Measurements from ENCODE around the gene PPHLN1. TPM values are rescaled to one million over a fixed set of nuclear protein-coding genes. Genes with fewer than 3 reads are reported as not detected.

PPHLN1 gene
- total RNA-seq, 1 donor from 2014 or later: 14.7 TPM

GRCh38 chr12:42432517-42433140 is 106.7 kb downstream of the PPHLN1 start:
- DNase-seq (ENCODE audit: low spot score) (no peak), ATAC-seq (no peak)

DNA sequence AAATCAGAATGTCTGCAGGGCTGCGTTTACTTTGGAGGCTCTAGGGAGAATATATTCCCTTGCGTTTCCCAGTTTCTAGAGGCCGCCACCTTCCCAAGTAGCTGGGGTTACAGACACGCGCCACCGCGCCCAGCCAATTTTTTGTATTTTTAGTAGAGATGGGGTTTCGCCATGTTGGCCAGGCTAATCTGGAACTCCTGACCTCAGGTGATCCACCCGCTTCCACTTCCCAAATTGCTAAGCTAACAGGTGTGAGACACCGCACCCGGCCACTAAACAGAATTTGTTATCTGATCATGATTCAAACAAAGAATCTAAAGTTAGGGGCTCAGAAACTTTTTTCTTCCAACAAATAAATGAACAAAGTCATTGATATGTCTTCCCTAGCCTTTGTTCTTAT is 114.6 kb downstream of the PPHLN1 start:
- DNase-seq (ENCODE audit: low spot score) (no peak), ATAC-seq (no peak)

GRCh38 chr12:42442311-42442759 is 116.4 kb downstream of the PPHLN1 start:
- no peak for DNase-seq (ENCODE audit: low spot score)
- no peak for ATAC-seq

DNA sequence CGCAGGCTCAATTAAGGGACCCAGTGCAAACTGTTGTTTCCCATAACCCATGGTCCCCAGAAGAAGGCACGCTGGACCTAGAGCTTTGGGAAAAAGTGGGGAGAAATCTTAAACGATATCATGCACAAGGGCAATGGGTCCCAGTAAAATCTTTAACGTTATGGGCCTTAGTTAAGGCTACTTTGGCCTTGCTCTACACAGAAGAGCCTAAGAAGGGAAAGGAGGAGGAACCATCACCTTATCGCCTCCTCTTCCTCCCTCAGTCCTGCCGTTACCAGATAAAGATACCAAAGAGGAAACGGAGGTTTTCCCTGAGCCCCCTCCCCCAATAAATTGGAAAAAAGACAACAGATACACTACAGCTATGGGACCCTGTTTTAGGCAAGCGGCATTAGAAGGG is 116.9 kb downstream of the PPHLN1 start:
- DNase-seq (ENCODE audit: low spot score) (no peak), ATAC-seq (no peak)

DNA sequence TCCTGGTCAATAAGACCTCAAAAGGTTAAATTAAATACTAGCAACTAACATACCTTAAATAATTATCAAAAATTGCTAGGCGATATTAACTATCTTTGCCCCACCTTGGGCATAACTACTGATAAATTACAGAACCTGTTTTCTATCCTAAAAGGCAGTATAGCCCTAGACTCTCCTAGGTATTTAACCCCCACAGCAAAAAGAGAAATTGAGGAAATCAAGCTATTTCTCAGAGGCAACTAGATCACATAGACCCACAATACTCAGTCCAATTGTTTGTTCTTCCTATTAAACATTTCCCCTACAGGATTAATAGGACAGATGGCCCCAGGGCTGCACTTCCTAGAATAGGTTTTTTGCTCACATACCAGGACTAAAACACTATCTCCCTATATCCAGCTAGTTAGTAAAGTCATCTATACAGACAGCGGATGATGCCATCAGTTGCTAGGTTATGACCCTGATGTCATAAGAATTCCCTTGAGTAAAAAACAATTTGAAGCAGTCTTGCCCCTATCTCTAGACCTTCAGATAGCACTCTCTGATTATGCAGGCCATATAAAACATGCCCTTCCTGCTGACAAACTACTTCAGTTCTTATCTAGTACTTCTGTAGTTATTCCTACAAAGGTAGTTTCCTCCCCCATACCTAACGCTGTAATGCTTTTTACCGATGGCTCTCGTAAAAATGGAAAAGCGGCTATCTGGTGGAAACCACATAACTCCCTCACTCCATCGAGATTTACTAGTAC is 118.4 kb downstream of the PPHLN1 start:
- ATAC-seq (no peak), DNase-seq (ENCODE audit: low spot score) (no peak)

- DNase-seq (ENCODE audit: low spot score) (no peak), ATAC-seq (no peak)
Measured at GRCh38 chr12:42445891-42446290, 119.9 kb downstream of the PPHLN1 start.

- no peak for ATAC-seq
- DNase-seq (ENCODE audit: low spot score): no peak
Measured at GRCh38 chr12:42446761-42447160, 120.8 kb downstream of the PPHLN1 start.

GRCh38 chr12:42447371-42447786 is 121.4 kb downstream of the PPHLN1 start:
- ATAC-seq (no peak), DNase-seq (ENCODE audit: low spot score) (no peak)

GRCh38 chr12:42448841-42449240 is 122.9 kb downstream of the PPHLN1 start:
- ATAC-seq (no peak), DNase-seq (ENCODE audit: low spot score) (no peak)

DNA sequence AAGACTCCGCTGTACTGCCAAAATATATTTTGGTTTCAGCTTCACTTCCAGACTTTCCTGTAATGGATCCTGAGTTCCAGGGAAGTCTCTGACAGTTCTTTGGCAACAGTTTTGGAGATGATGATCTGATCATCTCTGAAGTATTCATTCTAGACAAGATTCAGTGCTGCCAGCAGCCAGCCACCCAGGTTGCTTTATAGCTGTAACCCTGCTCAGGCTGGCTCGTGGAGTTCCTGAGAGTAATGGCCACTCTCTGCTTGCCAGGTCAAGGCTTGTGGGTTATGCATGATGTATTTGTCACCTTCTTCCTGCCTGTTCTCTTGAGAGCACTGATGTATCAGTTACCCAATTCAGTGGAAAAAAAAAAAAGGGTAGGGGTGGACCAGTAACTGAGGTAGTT is 124.3 kb downstream of the PPHLN1 start:
- ATAC-seq (no peak), DNase-seq (ENCODE audit: low spot score) (no peak)

DNA sequence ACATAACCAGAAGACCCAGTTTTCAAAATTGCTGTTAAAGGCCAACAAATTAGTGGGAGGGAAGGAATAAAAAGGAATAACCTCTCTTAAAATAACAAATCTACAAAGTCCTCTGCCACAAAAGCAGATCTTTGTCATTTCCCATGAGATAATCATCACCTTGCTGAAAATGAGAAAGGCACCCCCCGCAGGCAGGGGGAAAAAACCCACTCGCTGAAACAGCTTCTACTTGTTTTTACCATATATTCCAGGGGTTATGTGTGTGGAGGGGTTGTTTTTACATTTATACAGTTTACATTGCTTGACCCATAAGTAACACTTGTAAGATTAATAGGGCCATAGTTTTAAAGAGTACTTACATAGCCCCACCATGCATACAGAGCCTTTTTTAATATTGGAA is 132.6 kb downstream of the PPHLN1 start:
- DNase-seq (ENCODE audit: low spot score) (no peak), ATAC-seq (no peak)

DNA sequence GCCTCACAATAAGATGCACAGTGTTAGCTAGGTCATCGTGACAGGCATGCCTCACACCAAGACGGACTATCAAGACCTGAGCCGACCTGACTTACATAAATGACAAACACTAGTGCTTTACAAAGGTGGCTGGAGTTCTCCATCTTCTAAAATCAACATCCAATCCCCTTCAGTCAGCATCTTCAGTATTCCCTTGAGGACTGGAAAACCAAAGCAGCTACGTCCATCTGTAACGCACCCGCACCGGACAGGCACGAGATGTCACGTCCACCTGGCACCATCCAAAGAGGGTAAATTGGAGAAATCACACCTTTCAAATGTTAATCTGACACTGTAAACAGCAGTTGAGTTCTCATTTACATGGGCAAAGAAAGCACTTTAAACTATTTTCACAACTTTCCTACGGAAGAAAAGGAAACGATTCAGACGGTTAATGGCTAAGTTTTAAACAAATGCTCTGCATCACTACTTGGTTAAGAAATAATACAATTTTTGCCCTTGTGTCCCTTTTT is 133.4 kb downstream of the PPHLN1 start:
- DNase-seq (ENCODE audit: low spot score) (no peak), ATAC-seq (no peak)

DNA sequence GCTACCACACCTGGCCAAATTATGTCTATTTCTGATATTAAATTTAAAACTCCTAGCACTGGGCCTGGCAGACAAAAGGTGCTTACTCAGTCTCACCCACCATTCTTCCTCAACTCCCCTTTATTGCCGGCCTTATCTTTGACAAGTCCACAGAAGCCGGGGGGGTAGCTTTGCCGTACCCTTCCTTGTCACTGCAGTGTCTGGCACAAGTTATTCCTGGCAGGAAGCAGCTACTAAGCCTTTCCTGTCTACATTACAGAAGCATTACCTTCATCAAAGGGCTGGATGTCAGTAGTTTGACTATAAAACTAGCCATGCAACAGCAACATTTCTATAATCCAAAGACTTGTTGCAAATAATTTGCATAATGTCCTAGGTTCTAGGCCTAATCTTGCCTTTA is 136.5 kb downstream of the PPHLN1 start:
- ATAC-seq: no peak
- DNase-seq (ENCODE audit: low spot score): no peak

DNA sequence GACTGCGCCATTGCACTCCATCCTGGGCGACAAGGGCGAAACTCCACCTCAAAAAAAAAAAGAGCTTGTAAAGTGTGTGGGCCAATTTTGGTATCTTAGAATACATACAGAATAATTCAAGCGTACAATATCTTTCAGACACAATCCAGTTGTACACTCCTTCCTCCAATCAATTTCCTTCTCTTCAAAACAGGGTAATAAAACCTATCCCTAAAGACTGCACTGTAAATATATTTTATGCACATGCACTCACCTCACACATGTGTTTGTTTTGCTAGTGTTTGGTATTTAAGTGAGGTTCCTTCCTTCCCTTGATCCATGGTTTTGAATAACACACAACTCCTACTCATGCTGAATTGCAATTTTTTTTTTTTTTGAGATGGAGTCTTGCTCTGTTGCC is 137.7 kb downstream of the PPHLN1 start:
- DNase-seq (ENCODE audit: low spot score): no peak
- no peak for ATAC-seq

GRCh38 chr12:42468341-42468821 is 142.4 kb downstream of the PPHLN1 start:
- no peak for ATAC-seq
- DNase-seq (ENCODE audit: low spot score): no peak

DNA sequence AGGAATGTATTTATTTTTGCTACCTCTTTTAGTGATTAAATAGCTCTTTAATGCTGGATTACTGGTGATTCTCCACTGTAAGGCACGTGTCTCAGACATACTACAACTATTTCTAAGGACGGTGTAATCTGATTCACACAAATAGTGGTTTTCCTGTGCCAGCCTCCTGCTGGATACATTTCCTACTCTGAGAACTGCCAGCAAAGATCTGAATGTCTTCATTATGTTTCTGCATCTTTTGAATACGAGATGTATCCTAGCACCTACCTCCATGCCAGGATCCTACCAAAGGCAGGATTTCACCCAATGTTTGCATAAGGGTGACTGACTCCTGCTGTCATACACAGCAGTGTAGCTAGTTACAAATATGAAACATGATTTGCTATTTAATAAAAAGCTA is 143.0 kb downstream of the PPHLN1 start:
- DNase-seq (ENCODE audit: low spot score) (no peak), ATAC-seq (no peak)

- peak; percentile 24 for ATAC-seq
- DNase-seq (ENCODE audit: low spot score): no peak
Measured at GRCh38 chr12:42469355-42470175, 143.6 kb downstream of the PPHLN1 start.

- ATAC-seq (no peak), DNase-seq (ENCODE audit: low spot score) (no peak)
Measured at GRCh38 chr12:42472376-42472775, 146.4 kb downstream of the PPHLN1 start.

GRCh38 chr12:42473130-42473529 is 147.2 kb downstream of the PPHLN1 start:
- DNase-seq (ENCODE audit: low spot score) (no peak), ATAC-seq (no peak)

DNA sequence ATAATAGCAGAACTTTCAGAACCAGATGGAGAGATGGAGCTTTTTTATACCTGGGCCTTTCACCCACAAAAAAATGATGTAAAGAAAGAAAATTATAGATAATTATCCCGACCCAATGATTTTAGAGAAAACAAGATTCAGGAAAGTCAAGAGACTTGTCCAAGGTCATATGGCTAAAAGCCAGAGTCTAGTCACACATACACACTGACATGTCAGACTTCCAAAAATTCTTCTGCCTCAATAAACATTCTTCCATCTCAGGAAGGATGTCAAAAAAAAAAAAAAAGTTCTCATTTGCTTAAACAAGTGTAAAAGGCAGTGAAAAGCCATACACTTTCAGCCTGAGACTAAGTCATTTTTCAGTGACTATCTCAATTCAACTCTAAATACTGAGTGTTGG is 147.6 kb downstream of the PPHLN1 start:
- DNase-seq (ENCODE audit: low spot score) (no peak), ATAC-seq (no peak)

DNA sequence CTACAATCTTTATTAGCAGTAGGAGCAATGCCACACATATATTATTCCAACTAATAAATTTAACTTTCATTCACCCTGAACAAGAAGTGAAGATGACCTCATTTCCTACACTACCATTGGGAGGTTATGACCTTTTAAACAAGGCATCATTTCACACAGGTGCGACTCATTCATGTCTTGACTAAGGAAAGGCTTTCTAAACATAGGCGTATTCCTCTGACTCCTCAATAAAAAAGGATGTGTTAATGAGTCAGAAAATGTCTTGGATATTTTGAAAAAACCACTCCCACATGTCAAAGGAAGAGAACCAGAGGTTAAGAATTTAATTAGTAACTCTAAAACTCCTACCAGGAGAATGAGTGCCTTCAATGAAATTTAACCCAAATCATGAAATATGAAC is 148.4 kb downstream of the PPHLN1 start:
- ATAC-seq: no peak
- DNase-seq (ENCODE audit: low spot score): no peak

All from left lobe of liver (tissue), 2 donors.